H9 (cell line): ENCODE measurements around the gene IQSEC1. TPM values are rescaled to one million over a fixed set of nuclear protein-coding genes. Genes with fewer than 3 reads are reported as not detected.

Experiments used
- DNase-seq: peaks from one replicate; pipeline ENCODE4 v3.0.0-alpha.2; 2017
- H2AFZ ChIP-seq: one replicate; pipeline ENCODE4 v1.6.1; 2013; ENCODE audit warnings: mild to moderate bottlenecking, low read length, control low read depth, moderate library complexity
- H2AK5ac ChIP-seq: 2 replicates; pipeline ENCODE4 v1.6.1; 2013; ENCODE audit warnings: low read length, control low read depth, mixed read lengths; ENCODE audit not compliant: insufficient read length
- H2BK120ac ChIP-seq: one replicate; pipeline ENCODE4 v1.6.1; 2013; ENCODE audit warnings: low read depth, mild to moderate bottlenecking, low read length, control low read depth, inconsistent platforms; ENCODE audit not compliant: poor library complexity, severe bottlenecking
- H2BK12ac ChIP-seq: 2 replicates; pipeline ENCODE4 v1.6.1; 2013; ENCODE audit warnings: low read length, control low read depth, mixed read lengths, low read depth; ENCODE audit not compliant: insufficient read length
- H2BK15ac ChIP-seq: 2 replicates; pipeline ENCODE4 v1.6.1; 2013; ENCODE audit warnings: low read depth, low read length, control low read depth
- H2BK20ac ChIP-seq: one replicate; pipeline ENCODE4 v1.6.1; 2013; ENCODE audit warnings: low read depth, mild to moderate bottlenecking, low read length, control low read depth, inconsistent platforms; ENCODE audit not compliant: poor library complexity, severe bottlenecking
- H2BK5ac ChIP-seq: 2 replicates; pipeline ENCODE4 v1.6.1; 2013; ENCODE audit warnings: low read length, control low read depth, mixed read lengths; ENCODE audit not compliant: insufficient read length
- H3K14ac ChIP-seq: 2 replicates; pipeline ENCODE4 v1.6.1; 2013; ENCODE audit warnings: low read length, control low read depth; ENCODE audit not compliant: insufficient read depth
- H3K18ac ChIP-seq: 2 replicates; pipeline ENCODE4 v1.6.1; 2013; ENCODE audit warnings: low read depth, mild to moderate bottlenecking, mixed read lengths, low read length, control low read depth; ENCODE audit not compliant: insufficient read length
- H3K23ac ChIP-seq: 2 replicates; pipeline ENCODE4 v1.6.1; 2013; ENCODE audit warnings: low read length, control low read depth, mixed read lengths, low read depth; ENCODE audit not compliant: insufficient read length
- H3K23me2 ChIP-seq: 2 replicates; pipeline ENCODE4 v1.6.1; 2013; ENCODE audit warnings: low read depth, mild to moderate bottlenecking, mixed read lengths, low read length, control low read depth; ENCODE audit not compliant: insufficient read length, poor library complexity, severe bottlenecking
- H3K27ac ChIP-seq: 2 replicates; pipeline ENCODE4 v1.5.1; 2013; ENCODE audit warnings: low read length, control low read depth, mixed read lengths, low read depth; ENCODE audit not compliant: insufficient read length
- H3K27me3 ChIP-seq: 2 replicates; pipeline ENCODE4 v1.6.1; 2013; ENCODE audit warnings: low read length, control low read depth, inconsistent platforms; ENCODE audit not compliant: insufficient read depth
- H3K4ac ChIP-seq: 2 replicates; pipeline ENCODE4 v1.6.1; 2013; ENCODE audit warnings: low read depth, mild to moderate bottlenecking, control low read depth, inconsistent platforms, low read length, moderate library complexity
- H3K4me1 ChIP-seq: 2 replicates; pipeline ENCODE4 v1.6.1; 2013; ENCODE audit warnings: low read length, control low read depth, inconsistent platforms; ENCODE audit not compliant: insufficient read depth
- H3K4me2 ChIP-seq: 2 replicates; pipeline ENCODE4 v1.6.1; 2013; ENCODE audit warnings: low read length, control low read depth, mixed read lengths; ENCODE audit not compliant: insufficient read length, insufficient read depth
- H3K56ac ChIP-seq: 2 replicates; pipeline ENCODE4 v1.6.1; 2013; ENCODE audit warnings: low read depth, mild to moderate bottlenecking, mixed read lengths, low read length, control low read depth; ENCODE audit not compliant: insufficient read length
- H3K79me1 ChIP-seq: 2 replicates; pipeline ENCODE4 v1.6.1; 2013; ENCODE audit warnings: low read depth, mild to moderate bottlenecking, moderate library complexity, low read length, control low read depth, inconsistent platforms; ENCODE audit not compliant: insufficient read depth, poor library complexity, severe bottlenecking
- H3K79me2 ChIP-seq: 2 replicates; pipeline ENCODE4 v1.6.1; 2013; ENCODE audit warnings: low read length, control low read depth, inconsistent platforms; ENCODE audit not compliant: insufficient read depth
- H3K9ac ChIP-seq: 2 replicates; pipeline ENCODE4 v1.6.1; 2013; ENCODE audit warnings: low read length, control low read depth, mixed read lengths; ENCODE audit not compliant: insufficient read length; ENCODE audit errors: extremely low read depth
- H3K9me3 ChIP-seq: one replicate; pipeline ENCODE4 v1.6.1; 2013; ENCODE audit warnings: low read depth, low read length, inconsistent platforms; ENCODE audit not compliant: control insufficient read depth
- H3T11ph ChIP-seq: one replicate; pipeline ENCODE4 v1.6.1; 2013; ENCODE audit warnings: mild to moderate bottlenecking, low read length, control low read depth, inconsistent platforms
- H4K20me1 ChIP-seq: one replicate; pipeline ENCODE4 v1.6.1; 2013; ENCODE audit not compliant: control insufficient read depth, insufficient read length, insufficient read depth
- H4K5ac ChIP-seq: 2 replicates; pipeline ENCODE4 v1.6.1; 2013; ENCODE audit warnings: low read depth, mild to moderate bottlenecking, mixed read lengths, low read length, control low read depth; ENCODE audit not compliant: insufficient read length
- H4K8ac ChIP-seq: replicated peaks from 2 replicates; pipeline ENCODE4 v1.6.1; 2013; ENCODE audit warnings: low read length, control low read depth, mixed read lengths, low read depth; ENCODE audit not compliant: insufficient read length
- H4K91ac ChIP-seq: 2 replicates; pipeline ENCODE4 v1.6.1; 2013; ENCODE audit warnings: low read depth, mild to moderate bottlenecking, moderate library complexity, mixed read lengths, low read length, control low read depth; ENCODE audit not compliant: insufficient read length
- H3K27ac Mint-ChIP-seq, 3 experiments: 2 replicates in 2 of 3; 3 replicates in 1 of 3; pipeline ENCODE4 v1.8.0; 2020 to 2021; ENCODE audit warnings: mixed read lengths in 3 of 3, mild to moderate bottlenecking in 1 of 3, moderate library complexity in 1 of 3
- H3K27me3 Mint-ChIP-seq: 2 replicates; pipeline ENCODE4 v1.8.0; 2021; ENCODE audit warnings: low read depth, mild to moderate bottlenecking, moderate library complexity, mixed read lengths
- H3K36me3 Mint-ChIP-seq, 3 experiments: 2 replicates in 2 of 3; 3 replicates in 1 of 3; pipeline ENCODE4 v1.8.0; 2020 to 2021; ENCODE audit warnings: low read depth in 3 of 3, mixed read lengths in 3 of 3; ENCODE audit not compliant: insufficient read depth in 1 of 3
- H3K4me1 Mint-ChIP-seq, 2 experiments: 2 replicates each; pipeline ENCODE4 v1.8.0; 2020; ENCODE audit warnings: mixed read lengths in 2 of 2
- H3K4me3 Mint-ChIP-seq, 2 experiments: 2 replicates in 1 of 2; 3 replicates in 1 of 2; pipeline ENCODE4 v1.8.0; 2020 to 2021; ENCODE audit warnings: mild to moderate bottlenecking in 2 of 2, mixed read lengths in 2 of 2, moderate library complexity in 1 of 2
- H3K9me3 Mint-ChIP-seq, 2 experiments: 2 replicates in 1 of 2; 3 replicates in 1 of 2; pipeline ENCODE4 v1.8.0; 2020; ENCODE audit warnings: mild to moderate bottlenecking in 2 of 2, mixed read lengths in 2 of 2, moderate library complexity in 1 of 2
- WGBS: extraction: QIAGEN DNeasy Blood & Tissue Kit; methylation state at CpG from one replicate; pipeline ENCODE4 v1.1.7; 2013; ENCODE audit warnings: missing lambda C conversion rate, low lambda C conversion rate, mixed read lengths; ENCODE audit not compliant: insufficient read length; ENCODE audit errors: extremely low coverage; 5-methylcytosine and 5-hydroxymethylcytosine counted together
- total RNA-seq: library from RNA; stranded (reverse); gene quantifications from 2 replicates; pipeline ENCODE4 v1.2.1, GENCODE V29; 2021
- TF ChIP-seq, protein P1 (sequence below): fragments of 200-600 bp; sonication (generic); conservative IDR thresholded peaks from 3 replicates; pipeline ENCODE4 v1.8.0; 2021; ENCODE audit warnings: antibody characterized with exemption, mild to moderate bottlenecking

The IQSEC1 gene
- total RNA-seq, 1 experiment from 2014 or later, result 19.1 TPM

DNA sequence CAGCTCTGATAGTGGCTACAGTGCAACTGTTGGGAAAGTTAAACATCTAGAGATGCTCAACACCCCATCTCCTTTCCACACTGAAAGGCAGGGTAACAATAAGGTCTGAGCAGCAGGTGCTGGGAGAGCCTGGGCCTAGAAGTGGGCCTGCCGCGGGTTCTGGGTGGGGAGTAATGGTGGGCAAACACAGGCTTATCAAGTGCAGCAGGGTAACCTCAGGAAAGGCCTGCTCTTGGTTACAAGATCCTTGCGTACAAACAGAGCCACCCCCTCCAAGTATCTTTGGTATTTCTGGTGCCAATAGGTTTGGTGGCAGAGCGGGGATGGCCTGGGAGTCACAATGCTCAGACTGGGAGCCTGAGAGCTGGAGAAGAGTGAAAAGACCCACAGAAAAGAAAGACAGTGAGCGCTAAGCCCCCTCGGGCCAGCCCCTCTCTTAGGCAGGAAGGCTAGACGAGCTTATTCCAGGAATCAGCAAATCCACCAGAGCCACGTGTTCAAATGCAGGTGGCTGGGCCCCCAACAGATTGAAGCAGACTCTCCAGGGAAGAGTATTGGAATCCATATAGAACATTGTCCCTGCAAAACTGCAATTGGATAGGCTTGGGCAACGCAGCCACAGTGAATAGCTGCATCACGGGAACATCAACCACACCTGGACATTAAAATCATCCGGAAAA lies 2.7 kb downstream of the IQSEC1 start:
- peaks cover 3% of the 10 kb centered on the region for H3K23me2 ChIP-seq
- H3K23ac ChIP-seq, result no peak overlapping the region
- H3K4me3 Mint-ChIP-seq, result no peak overlapping the region
- no peak overlapping the region for H3K18ac ChIP-seq
- H3K79me1 ChIP-seq, result no peaks in the 10 kb centered on the region
- H3K9me3 ChIP-seq, result no peaks in the 10 kb centered on the region
- no peak overlapping the region for H3K4ac ChIP-seq
- no peak overlapping the region for H2AK5ac ChIP-seq
- H4K20me1 ChIP-seq, result no peaks in the 10 kb centered on the region
- peaks cover 43% of the 10 kb centered on the region for H3K27me3 Mint-ChIP-seq
- H3K14ac ChIP-seq, result no peak overlapping the region
- no peaks in the 10 kb centered on the region for H3K4me1 ChIP-seq
- peaks cover 0 to 1% (median 0%) of the 10 kb centered on the region in 3 experiments; a peak in 1 of 7 replicates for H3K36me3 Mint-ChIP-seq
- H2BK5ac ChIP-seq, result no peak overlapping the region
- no peak overlapping the region for H3T11ph ChIP-seq
- H3K4me2 ChIP-seq, result no peak overlapping the region
- H3K56ac ChIP-seq, result no peak overlapping the region
- no peak overlapping the region for H4K5ac ChIP-seq
- no peak overlapping the region for H3K9ac ChIP-seq
- H3K27me3 ChIP-seq, result peaks cover 5% of the 10 kb centered on the region; the same call in 1 of the 2 replicates
- no peak overlapping the region for H2BK15ac ChIP-seq
- TF ChIP-seq, protein P1, sequence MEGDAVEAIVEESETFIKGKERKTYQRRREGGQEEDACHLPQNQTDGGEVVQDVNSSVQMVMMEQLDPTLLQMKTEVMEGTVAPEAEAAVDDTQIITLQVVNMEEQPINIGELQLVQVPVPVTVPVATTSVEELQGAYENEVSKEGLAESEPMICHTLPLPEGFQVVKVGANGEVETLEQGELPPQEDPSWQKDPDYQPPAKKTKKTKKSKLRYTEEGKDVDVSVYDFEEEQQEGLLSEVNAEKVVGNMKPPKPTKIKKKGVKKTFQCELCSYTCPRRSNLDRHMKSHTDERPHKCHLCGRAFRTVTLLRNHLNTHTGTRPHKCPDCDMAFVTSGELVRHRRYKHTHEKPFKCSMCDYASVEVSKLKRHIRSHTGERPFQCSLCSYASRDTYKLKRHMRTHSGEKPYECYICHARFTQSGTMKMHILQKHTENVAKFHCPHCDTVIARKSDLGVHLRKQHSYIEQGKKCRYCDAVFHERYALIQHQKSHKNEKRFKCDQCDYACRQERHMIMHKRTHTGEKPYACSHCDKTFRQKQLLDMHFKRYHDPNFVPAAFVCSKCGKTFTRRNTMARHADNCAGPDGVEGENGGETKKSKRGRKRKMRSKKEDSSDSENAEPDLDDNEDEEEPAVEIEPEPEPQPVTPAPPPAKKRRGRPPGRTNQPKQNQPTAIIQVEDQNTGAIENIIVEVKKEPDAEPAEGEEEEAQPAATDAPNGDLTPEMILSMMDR, result no peak
- H3K27ac ChIP-seq, result no peak overlapping the region
- H4K91ac ChIP-seq, result no peak overlapping the region
- H3K27ac Mint-ChIP-seq, result no peak overlapping the region; a peak in 1 of 7 replicates
- H3K79me2 ChIP-seq, result no peaks in the 10 kb centered on the region
- H2BK12ac ChIP-seq, result no peak overlapping the region
- H3K4me1 Mint-ChIP-seq, result peaks cover 10 to 17% of the 10 kb centered on the region in 2 experiments
- DNase-seq, result no peak
- WGBS, result no CpG with 5 or more reads among the region's 11 CpGs
- no peak overlapping the region for H2BK120ac ChIP-seq
- H3K9me3 Mint-ChIP-seq, result no peaks in the 10 kb centered on the region
- no peak overlapping the region for H4K8ac ChIP-seq
- no peak overlapping the region for H2BK20ac ChIP-seq
- no peak overlapping the region for H2AFZ ChIP-seq
